Measurements from ENCODE around the gene PRR30.
"Not testable (repeated sequence)": the region's sequence is repeated elsewhere in the genome, so short reads cannot be mapped to it uniquely, and the experiment has no call there.

The PRR30 gene

DNA sequence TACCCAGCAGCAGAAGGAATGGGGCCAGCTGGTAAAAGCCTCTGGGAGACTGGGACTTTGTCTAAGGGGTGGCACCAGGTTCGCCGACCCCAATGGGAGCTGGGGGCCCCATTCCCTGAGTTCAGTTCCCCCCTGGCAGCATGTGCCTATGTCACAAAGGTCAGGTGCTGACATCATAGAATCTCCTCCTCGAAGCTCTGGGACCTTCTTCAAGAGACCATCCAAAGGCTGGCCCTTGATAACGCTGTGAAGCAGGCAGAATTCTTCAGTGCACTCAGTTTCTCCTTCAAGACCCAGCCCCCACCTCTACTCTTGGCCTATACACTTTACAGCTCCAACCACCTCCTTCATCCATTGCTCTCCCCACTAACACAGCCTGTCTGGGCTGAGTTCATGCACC is at the start of gene PRR30:
PRR30 (minus strand) TSS at position 101 of the 400 bp plus-strand sequence. CDS start 1,081 bp downstream, outside the sequence.
- DNase-seq, result no peak

DNA sequence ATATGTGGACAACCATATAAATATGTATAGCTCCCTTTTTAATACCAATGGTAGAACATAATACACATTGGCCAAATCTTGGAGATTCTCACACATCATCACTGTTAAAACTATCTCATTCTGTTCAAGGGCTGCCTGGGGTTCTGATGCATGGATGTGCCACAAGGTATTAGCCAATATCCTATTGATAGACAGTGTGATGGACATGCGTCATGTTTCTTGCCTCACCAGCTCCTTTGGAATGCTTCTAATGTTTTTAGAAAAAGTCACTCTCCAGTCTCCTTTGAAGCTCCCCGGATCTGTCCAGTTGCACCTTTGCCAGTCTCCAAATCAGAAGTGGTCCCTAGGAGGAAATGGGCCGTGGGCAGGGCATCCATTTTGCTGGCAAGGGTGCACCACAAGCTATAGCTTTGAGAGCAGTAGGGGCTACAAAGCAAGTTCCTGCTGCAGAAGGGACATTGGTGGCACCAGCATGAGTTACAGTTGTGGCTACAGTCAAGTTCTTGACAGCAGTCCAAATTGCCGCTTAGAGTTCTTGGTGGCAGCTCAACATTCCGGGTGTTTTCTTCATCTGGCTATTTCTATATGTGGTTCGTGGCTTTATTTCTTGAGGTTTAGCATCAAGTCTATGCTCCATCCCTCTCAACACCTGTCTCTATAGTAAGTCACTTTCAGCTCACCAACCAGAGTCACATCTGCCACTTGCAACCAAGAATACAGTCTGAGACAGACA is 47.6 kb upstream of the PRR30 start:
- no peak for DNase-seq

DNA sequence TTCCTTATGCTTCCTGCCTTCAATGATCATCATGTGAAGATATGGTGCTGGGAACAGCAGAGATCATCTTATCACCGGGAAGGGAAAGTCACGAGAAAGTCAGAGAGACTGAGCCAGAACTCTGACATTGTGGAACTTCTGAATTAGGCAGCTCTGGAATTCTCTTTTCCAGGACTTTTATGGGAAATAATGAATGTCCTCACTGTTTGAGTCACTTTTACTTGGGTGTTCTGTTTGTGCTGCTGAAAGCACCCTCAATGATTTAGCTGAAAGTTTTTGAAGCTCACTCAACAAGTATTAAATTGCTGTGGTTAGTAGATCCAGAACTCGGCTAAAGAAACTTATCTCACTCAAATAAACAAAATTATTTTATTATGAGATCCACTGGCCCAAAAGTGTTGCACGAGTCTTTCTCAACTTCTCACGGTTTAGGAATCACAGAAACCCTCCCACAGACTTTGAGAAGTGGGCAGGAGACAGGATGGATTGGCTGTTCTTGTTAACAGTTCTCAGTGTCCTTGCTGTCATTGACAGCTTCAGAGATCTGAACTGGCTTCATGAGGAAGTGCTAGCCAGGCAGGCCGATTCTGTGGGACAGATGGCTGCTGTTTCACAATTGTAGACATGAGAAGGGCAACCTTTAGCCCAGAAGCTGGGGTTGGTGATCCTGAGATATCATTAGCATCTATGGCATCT is 46.3 kb upstream of the PRR30 start:
- no peak for DNase-seq

- DNase-seq, result no peak
These were observed 44.9 kb upstream of the PRR30 start for GRCh38 chr2:27184115-27184514.

- no peak for DNase-seq
These were observed 43.1 kb upstream of the PRR30 start for GRCh38 chr2:27182346-27182745.

DNA sequence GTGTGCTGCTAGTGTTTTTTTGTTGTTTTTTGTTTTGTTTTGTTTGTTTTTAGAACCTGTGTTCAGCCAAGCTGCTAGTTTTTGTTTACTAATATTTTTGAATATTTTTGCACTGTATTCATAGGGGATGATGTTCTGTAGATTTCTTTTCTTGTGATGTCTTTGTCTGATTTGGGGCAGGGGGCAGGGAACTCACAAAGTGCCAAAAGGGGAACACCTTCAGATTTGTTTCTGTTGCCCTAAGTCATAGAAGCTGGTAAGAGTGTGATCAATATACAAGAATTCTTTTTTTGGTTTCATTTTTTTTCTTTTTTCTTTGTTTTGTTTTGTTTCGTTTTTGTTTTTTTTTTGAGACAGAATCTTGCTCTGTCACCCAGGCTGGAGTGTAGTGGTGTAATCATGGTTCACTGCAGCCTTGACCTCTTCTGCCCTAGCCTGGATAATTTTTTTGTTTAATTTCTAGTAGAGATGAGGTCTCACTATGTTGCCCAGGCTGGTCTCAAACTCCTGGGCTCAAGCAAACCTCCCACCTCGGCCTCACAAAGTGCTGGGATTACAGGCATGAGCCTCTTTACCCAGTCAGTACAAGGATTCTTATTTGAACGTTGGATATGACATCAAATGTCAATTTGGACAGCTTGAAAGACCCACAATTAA is 40.3 kb upstream of the PRR30 start:
- no peak for DNase-seq

- DNase-seq, result no peak
These were observed 39.3 kb upstream of the PRR30 start for GRCh38 chr2:27178469-27178868.

- no peak for DNase-seq
These were observed 38.5 kb upstream of the PRR30 start for GRCh38 chr2:27177441-27178351.

- DNase-seq, result not testable (repeated sequence)
These were observed 36.6 kb upstream of the PRR30 start for GRCh38 chr2:27175781-27176180.

DNA sequence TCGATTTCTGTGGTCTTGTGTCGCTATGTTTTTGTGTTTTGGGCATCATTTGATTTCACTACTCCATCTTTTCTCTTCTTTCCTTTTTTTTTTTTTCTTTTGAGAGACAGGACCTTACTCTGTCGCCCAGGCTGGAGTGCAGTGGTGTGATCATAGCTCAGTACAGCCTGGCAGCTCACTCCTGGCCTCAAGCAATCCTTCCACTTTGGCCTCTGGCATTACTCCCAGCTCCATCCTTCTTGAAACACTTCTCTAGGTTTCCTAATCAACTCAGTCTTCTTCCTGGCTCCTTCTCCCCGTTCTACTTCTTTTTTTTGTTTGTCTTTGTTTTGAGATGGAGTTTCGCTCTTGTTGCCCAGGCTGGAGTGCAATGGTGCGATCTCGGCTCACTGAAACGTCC is 36.1 kb upstream of the PRR30 start:
- no peak for DNase-seq

- no peak for DNase-seq
These were observed 35.4 kb upstream of the PRR30 start for GRCh38 chr2:27174638-27175037.

- no peak for DNase-seq
These were observed 32.2 kb upstream of the PRR30 start for GRCh38 chr2:27171351-27171848.

- DNase-seq, result no peak
These were observed 31.5 kb upstream of the PRR30 start for GRCh38 chr2:27170581-27171337.

GRCh38 chr2:27164960-27165763 is 26.0 kb upstream of the PRR30 start:
- DNase-seq, result no peak

GRCh38 chr2:27162151-27163121 is 23.2 kb upstream of the PRR30 start:
- no peak for DNase-seq

GRCh38 chr2:27160191-27160590 is 21.0 kb upstream of the PRR30 start:
- no peak for DNase-seq

DNA sequence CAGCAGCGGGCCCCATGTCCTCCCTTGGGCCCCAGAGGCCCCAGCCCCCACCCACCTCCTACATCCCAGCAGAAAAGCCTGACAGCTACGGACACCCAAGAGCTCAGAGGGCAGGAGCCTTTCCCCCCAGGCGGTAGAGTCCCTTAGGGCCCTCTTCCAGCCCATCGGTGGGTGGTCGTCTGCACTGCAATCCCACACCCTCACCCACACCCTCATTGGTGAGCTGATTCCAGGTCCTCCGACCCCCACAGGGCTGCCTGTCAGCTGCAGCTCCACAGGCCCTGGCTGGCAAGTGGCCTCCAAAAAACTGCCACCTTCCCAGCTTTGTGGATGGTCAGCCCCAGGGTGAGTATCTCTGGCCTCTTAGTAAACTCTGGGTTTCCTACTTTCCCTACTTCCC is 20.1 kb upstream of the PRR30 start:
- DNase-seq, result no peak

DNA sequence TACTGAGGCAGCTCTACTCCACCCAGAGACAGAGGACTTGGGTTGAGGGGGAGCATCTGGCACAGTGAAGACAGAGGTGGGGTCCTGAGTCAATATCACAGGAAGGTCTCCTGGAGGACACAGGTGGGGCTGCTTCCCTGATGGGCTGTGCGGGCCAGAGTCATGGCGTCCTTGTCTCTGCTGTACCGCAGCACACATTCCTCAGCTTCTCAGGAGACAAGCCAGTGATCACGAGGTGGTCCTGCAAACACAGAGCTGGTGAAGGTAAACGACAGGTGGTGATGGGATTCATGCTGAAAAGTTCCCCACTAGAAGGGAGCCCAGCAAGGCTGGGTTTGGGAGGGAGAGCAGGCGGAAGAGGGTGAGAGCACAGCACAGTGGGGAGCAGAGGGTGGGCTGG is 19.3 kb upstream of the PRR30 start:
- no peak for DNase-seq

DNA sequence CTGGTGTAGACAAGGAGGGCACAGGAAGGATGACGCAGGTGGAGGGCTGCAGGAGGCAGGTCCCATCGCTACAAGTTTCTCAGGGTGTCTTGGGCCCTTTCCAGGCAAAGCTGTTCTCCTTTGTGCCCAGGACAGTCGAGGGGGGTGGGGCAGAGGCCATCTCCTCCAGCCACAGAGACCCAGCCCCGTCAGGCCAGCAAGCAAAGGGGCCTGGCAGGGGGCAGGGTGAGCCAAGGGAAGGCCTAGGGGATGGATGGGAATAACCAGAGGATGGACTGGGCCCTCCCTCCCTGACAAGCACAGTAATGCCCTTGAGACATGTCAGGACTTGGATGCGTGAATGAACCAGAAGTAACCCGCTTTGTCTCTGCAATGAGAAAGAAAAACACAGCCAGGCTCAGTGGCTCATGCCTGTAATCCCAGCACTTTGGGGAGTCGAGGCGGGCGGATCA is 15.9 kb upstream of the PRR30 start:
- DNase-seq, result no peak

GRCh38 chr2:27154488-27154887 is 15.3 kb upstream of the PRR30 start:
- DNase-seq, result no peak
